Suprapubic skin (tissue), 4 donors: Measurements from ENCODE around the gene MYO16.

ENCODE experiments used
- CTCF ChIP-seq, 2 donors: fragments of 200-600 bp in 1 of 2; fragments of 450-650 bp in 1 of 2; sonication (generic) in 1 of 2; IDR thresholded peaks; one replicate each; pipeline ENCODE4 v1.5.1; 2016 to 2019; ENCODE audit warnings: antibody characterized with exemption in 2 of 2, mild to moderate bottlenecking in 1 of 2, moderate library complexity in 1 of 2
- EP300 ChIP-seq: sonication (generic); formaldehyde crosslinking; IDR thresholded peaks from one replicate; pipeline ENCODE4 v1.6.1; 2017; ENCODE audit warnings: antibody characterized with exemption
- POLR2A ChIP-seq, 2 donors: fragments of 450-650 bp; IDR thresholded peaks; one replicate each; pipeline ENCODE4 v1.6.1; 2017; ENCODE audit warnings: antibody characterized with exemption in 2 of 2, mild to moderate bottlenecking in 2 of 2, moderate library complexity in 2 of 2
- POLR2AphosphoS5 ChIP-seq, 3 donors: sonication (generic); formaldehyde crosslinking; IDR thresholded peaks; one replicate each; pipeline ENCODE4 v1.6.1; 2017; ENCODE audit warnings: antibody characterized with exemption in 3 of 3

GRCh38 chr13:108795841-108796240 lies 166.4 kb downstream of the MYO16 start:
- no peak for TF ChIP-seq CTCF (IDR thresholded peaks at IDR 0.05)
- TF ChIP-seq POLR2A (IDR thresholded peaks at IDR 0.05), result no peak
- TF ChIP-seq EP300, result no peak
- no peak for TF ChIP-seq POLR2AphosphoS5 (IDR thresholded peaks at IDR 0.05)
